ENCODE data around the gene PRICKLE4. TPM values are rescaled to one million over a fixed set of nuclear protein-coding genes. Genes with fewer than 3 reads are reported as not detected.

PRICKLE4 gene
- total and polyA plus RNA-seq, 2 experiments from 2014 or later: 2.1 TPM; not detected in 1

- H3K9me3 ChIP-seq (ENCODE audit: low read depth): no peaks in the 10 kb centered on the region
- peak; percentile 91 for DNase-seq
- 0 to 1% methylated on average over 26 to 50 of the region's 73 CpGs for WGBS, 2 experiments (ENCODE audit: low coverage in 1 of 2, low lambda C conversion rate in 2 of 2, missing lambda C conversion rate in 2 of 2)
- H4K20me1 ChIP-seq (ENCODE audit: insufficient read depth): no peaks in the 10 kb centered on the region
- peak within 1 kb of the TSS; percentile 88 for H3K4me3 ChIP-seq
- H3K9me2 ChIP-seq (ENCODE audit: insufficient read depth): no peaks in the 10 kb centered on the region
- peak within 1 kb of the TSS; percentile 100 for H3K4me2 ChIP-seq (ENCODE audit: unreplicated experiment)
- H3K27ac ChIP-seq: no peak within 1 kb of the TSS
- H3K79me2 ChIP-seq (ENCODE audit: insufficient read depth): peaks cover 7% of the 10 kb centered on the region; the same call in 1 of the 2 replicates
- peaks cover 9% of the 10 kb centered on the region; the same call in 1 of the 2 replicates for H3K4me1 ChIP-seq (ENCODE audit: insufficient read depth)
- TF ChIP-seq EZH2phosphoT487 (IDR thresholded peaks at IDR 0.05; ENCODE audit: insufficient read depth, low read depth) (no peak), EZH2 (IDR thresholded peaks at IDR 0.05; ENCODE audit: insufficient read depth, poor library complexity, severe bottlenecking) (no peak)
- in situ Hi-C loops (cut with MboI): no loop called here
- H3K9ac ChIP-seq: peak within 1 kb of the TSS; percentile 84
- H3F3A ChIP-seq (ENCODE audit: insufficient read depth): no peaks in the 10 kb centered on the region
- H3K27me3 ChIP-seq (replicated peaks; ENCODE audit: insufficient read depth): no peaks in the 10 kb centered on the region
- H2AFZ ChIP-seq: peak within 1 kb of the TSS; percentile 98
- no peaks in the 10 kb centered on the region for H3K36me3 ChIP-seq (ENCODE audit: low read depth)
Measured at GRCh38 chr6:41779788-41780550, 613 bp upstream of the PRICKLE4 start, which contains the start of gene FRS3. Gene FRS3 (minus strand): TSS chr6:41779900. CDS start chr6:41776987, 2,913 bp downstream.

- Histone ChIP-seq H3K36me3 (ENCODE audit: low read depth) (no peaks in the 10 kb centered on the region), H3K4me2 (ENCODE audit: unreplicated experiment) (peak overlapping the region; percentile 100), H3K27me3 (replicated peaks; ENCODE audit: insufficient read depth) (no peaks in the 10 kb centered on the region), H3K79me2 (ENCODE audit: insufficient read depth) (peaks cover 7% of the 10 kb centered on the region; the same call in 1 of the 2 replicates), H3K9me3 (ENCODE audit: low read depth) (no peaks in the 10 kb centered on the region), H4K20me1 (ENCODE audit: insufficient read depth) (no peaks in the 10 kb centered on the region), H3K9me2 (ENCODE audit: insufficient read depth) (no peaks in the 10 kb centered on the region), H3F3A (ENCODE audit: insufficient read depth) (no peaks in the 10 kb centered on the region), H3K27ac (no peak overlapping the region), H3K4me1 (ENCODE audit: insufficient read depth) (0 out of 2 replicates have a peak, but pooled peaks cover 8% of the 10 kb centered on the region), H2AFZ (peak overlapping the region; percentile 98), H3K4me3 (peak overlapping the region; percentile 88; the same call in 1 of the 2 replicates), H3K9ac (no peak overlapping the region)
- no peak for DNase-seq
- in situ Hi-C loops (cut with MboI): no loop called here
- 20 to 25% methylated on average over 3 of the region's 3 CpGs for WGBS, 2 experiments (ENCODE audit: low coverage in 1 of 2, low lambda C conversion rate in 2 of 2, missing lambda C conversion rate in 2 of 2)
- TF ChIP-seq EZH2phosphoT487 (IDR thresholded peaks at IDR 0.05; ENCODE audit: insufficient read depth, low read depth): no peak
- TF ChIP-seq EZH2 (IDR thresholded peaks at IDR 0.05; ENCODE audit: insufficient read depth, poor library complexity, severe bottlenecking): no peak
Measured at GRCh38 chr6:41781366-41781730, 766 bp downstream of the PRICKLE4 start.

GRCh38 chr6:41783106-41783780 lies 2.7 kb downstream of the PRICKLE4 start:
- WGBS, 2 experiments (ENCODE audit: low coverage in 1 of 2, low lambda C conversion rate in 2 of 2, missing lambda C conversion rate in 2 of 2): 64 to 66% methylated on average over 6 of the region's 6 CpGs
- Histone ChIP-seq H3K27ac (no peak overlapping the region), H3K9me2 (ENCODE audit: insufficient read depth) (no peaks in the 10 kb centered on the region), H3K9me3 (ENCODE audit: low read depth) (no peaks in the 10 kb centered on the region), H3K4me3 (no peak overlapping the region), H3K27me3 (replicated peaks; ENCODE audit: insufficient read depth) (no peaks in the 10 kb centered on the region), H3K9ac (no peak overlapping the region), H3K36me3 (ENCODE audit: low read depth) (no peaks in the 10 kb centered on the region), H3K4me2 (ENCODE audit: unreplicated experiment) (no peak overlapping the region), H3K79me2 (ENCODE audit: insufficient read depth) (peaks cover 15% of the 10 kb centered on the region), H2AFZ (no peak overlapping the region), H3F3A (ENCODE audit: insufficient read depth) (no peaks in the 10 kb centered on the region), H4K20me1 (ENCODE audit: insufficient read depth) (no peaks in the 10 kb centered on the region), H3K4me1 (ENCODE audit: insufficient read depth) (0 out of 2 replicates have a peak, but pooled peaks cover 8% of the 10 kb centered on the region)
- in situ Hi-C loops (cut with MboI): no loop called here
- no peak for DNase-seq
- TF ChIP-seq EZH2phosphoT487 (IDR thresholded peaks at IDR 0.05; ENCODE audit: insufficient read depth, low read depth) (no peak), EZH2 (IDR thresholded peaks at IDR 0.05; ENCODE audit: insufficient read depth, poor library complexity, severe bottlenecking) (no peak)

- 72 to 82% methylated on average over 5 of the region's 5 CpGs for WGBS, 2 experiments (ENCODE audit: low coverage in 1 of 2, low lambda C conversion rate in 2 of 2, missing lambda C conversion rate in 2 of 2)
- Histone ChIP-seq H3K27ac (no peak overlapping the region), H3K9me2 (ENCODE audit: insufficient read depth) (no peaks in the 10 kb centered on the region), H2AFZ (no peak overlapping the region), H3K4me3 (no peak overlapping the region), H3K27me3 (replicated peaks; ENCODE audit: insufficient read depth) (no peaks in the 10 kb centered on the region), H4K20me1 (ENCODE audit: insufficient read depth) (no peaks in the 10 kb centered on the region), H3K9me3 (ENCODE audit: low read depth) (no peaks in the 10 kb centered on the region), H3K36me3 (ENCODE audit: low read depth) (peaks cover 4% of the 10 kb centered on the region), H3K4me1 (ENCODE audit: insufficient read depth) (peaks cover 8% of the 10 kb centered on the region; the same call in 1 of the 2 replicates), H3K79me2 (ENCODE audit: insufficient read depth) (peaks cover 22% of the 10 kb centered on the region), H3K9ac (no peak overlapping the region), H3K4me2 (ENCODE audit: unreplicated experiment) (no peak overlapping the region), H3F3A (ENCODE audit: insufficient read depth) (peaks cover 2% of the 10 kb centered on the region; the same call in 1 of the 2 replicates)
- in situ Hi-C loops (cut with MboI): no loop called here
- TF ChIP-seq EZH2phosphoT487 (IDR thresholded peaks at IDR 0.05; ENCODE audit: insufficient read depth, low read depth) (no peak), EZH2 (IDR thresholded peaks at IDR 0.05; ENCODE audit: insufficient read depth, poor library complexity, severe bottlenecking) (no peak)
- no peak for DNase-seq
Measured at GRCh38 chr6:41784581-41785171, 4.1 kb downstream of the PRICKLE4 start.

All from GM23248 (cell line).